ENCODE data around the gene FRRS1. TPM values are rescaled to one million over a fixed set of nuclear protein-coding genes. Genes with fewer than 3 reads are reported as not detected.

Gene FRRS1
- total and polyA plus RNA-seq, 2 of the 4 experiments (the other 2 are of a cell fraction) = 3.8 to 23.5 TPM

DNA sequence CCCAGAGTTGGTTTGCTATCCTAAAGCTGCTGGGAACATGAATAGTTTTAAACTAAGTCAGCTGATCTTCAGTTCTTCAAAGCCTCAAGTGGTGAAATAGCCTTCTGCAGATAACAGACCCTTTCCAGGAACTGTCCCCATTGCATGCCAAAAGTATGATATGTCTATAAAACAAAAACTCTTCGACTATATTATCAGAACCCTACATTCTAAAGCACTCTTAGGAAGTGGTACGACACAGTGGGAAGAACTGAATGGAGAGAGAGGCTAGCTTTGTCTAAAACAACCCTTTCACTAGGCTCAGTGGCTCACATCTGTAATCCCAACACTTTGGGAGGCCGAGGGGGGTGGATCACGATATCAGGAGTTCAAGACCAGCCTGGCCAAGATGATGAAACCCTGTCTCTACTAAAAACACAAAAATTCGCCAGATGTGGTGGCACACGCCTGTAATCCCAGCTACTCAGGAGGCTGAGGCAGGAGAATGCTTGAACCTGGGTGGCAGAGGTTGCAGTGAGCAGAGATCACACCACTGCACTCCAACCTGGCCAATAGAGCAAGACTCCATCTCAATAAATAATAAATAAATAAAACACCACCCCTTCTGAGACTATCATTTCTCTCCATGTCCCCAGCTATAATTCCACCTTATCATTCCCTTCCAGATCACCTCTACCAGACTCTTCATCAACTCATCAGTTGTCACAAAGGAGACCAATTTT is 2.2 kb upstream of the FRRS1 start:
- no peaks in the 10 kb centered on the region for H3K36me3 ChIP-seq (ENCODE audit: control insufficient read depth, insufficient read depth, low read length)
- peak overlapping the region; percentile 36; the same call in 1 of the 2 replicates for H3K27ac ChIP-seq (ENCODE audit: insufficient read depth, low read length)
- in situ Hi-C loops (cut with MboI; ENCODE audit: low sequenced_read_pairs) = no loop called here
- no peak overlapping the region for H3K9ac ChIP-seq (ENCODE audit: low read depth, low read length)
- TF ChIP-seq CHD1 (IDR thresholded peaks at IDR 0.05; ENCODE audit: low read depth, low read length) (no peak), FOS (IDR thresholded peaks at IDR 0.05; ENCODE audit: low read depth, low read length) (no peak), RAD21 (IDR thresholded peaks at IDR 0.05; ENCODE audit: low read length) (no peak), RCOR1 (IDR thresholded peaks at IDR 0.05; ENCODE audit: insufficient replicate concordance, low read length) (no peak), NFE2L2 (IDR thresholded peaks at IDR 0.05; ENCODE audit: low read depth, low read length) (no peak), RFX5 (IDR thresholded peaks at IDR 0.05; ENCODE audit: low read depth, low read length) (no peak), MXI1 (IDR thresholded peaks at IDR 0.05; ENCODE audit: borderline replicate concordance, low read depth, low read length) (no peak), BHLHE40 (IDR thresholded peaks at IDR 0.05; ENCODE audit: low read depth, low read length) (no peak), POLR2A (IDR thresholded peaks at IDR 0.05; ENCODE audit: low read depth, low read length) (no peak), SMC3 (IDR thresholded peaks at IDR 0.05; ENCODE audit: low read depth, low read length) (no peak), CEBPB (IDR thresholded peaks at IDR 0.05; ENCODE audit: low read depth, low read length) (no peak), MAZ (IDR thresholded peaks at IDR 0.05; ENCODE audit: borderline replicate concordance, low read depth, low read length) (no peak), MAFK (IDR thresholded peaks at IDR 0.05; ENCODE audit: low read depth, low read length) (no peak)
- TF ChIP-seq, protein P1, sequence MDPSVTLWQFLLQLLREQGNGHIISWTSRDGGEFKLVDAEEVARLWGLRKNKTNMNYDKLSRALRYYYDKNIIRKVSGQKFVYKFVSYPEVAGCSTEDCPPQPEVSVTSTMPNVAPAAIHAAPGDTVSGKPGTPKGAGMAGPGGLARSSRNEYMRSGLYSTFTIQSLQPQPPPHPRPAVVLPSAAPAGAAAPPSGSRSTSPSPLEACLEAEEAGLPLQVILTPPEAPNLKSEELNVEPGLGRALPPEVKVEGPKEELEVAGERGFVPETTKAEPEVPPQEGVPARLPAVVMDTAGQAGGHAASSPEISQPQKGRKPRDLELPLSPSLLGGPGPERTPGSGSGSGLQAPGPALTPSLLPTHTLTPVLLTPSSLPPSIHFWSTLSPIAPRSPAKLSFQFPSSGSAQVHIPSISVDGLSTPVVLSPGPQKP (IDR thresholded peaks at IDR 0.05; ENCODE audit: borderline replicate concordance, low read depth, low read length) = no peak
- TF ChIP-seq, protein P2, sequence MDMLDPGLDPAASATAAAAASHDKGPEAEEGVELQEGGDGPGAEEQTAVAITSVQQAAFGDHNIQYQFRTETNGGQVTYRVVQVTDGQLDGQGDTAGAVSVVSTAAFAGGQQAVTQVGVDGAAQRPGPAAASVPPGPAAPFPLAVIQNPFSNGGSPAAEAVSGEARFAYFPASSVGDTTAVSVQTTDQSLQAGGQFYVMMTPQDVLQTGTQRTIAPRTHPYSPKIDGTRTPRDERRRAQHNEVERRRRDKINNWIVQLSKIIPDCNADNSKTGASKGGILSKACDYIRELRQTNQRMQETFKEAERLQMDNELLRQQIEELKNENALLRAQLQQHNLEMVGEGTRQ (IDR thresholded peaks at IDR 0.05; ENCODE audit: low read depth, low read length) = no peak
- TF ChIP-seq, protein P3, sequence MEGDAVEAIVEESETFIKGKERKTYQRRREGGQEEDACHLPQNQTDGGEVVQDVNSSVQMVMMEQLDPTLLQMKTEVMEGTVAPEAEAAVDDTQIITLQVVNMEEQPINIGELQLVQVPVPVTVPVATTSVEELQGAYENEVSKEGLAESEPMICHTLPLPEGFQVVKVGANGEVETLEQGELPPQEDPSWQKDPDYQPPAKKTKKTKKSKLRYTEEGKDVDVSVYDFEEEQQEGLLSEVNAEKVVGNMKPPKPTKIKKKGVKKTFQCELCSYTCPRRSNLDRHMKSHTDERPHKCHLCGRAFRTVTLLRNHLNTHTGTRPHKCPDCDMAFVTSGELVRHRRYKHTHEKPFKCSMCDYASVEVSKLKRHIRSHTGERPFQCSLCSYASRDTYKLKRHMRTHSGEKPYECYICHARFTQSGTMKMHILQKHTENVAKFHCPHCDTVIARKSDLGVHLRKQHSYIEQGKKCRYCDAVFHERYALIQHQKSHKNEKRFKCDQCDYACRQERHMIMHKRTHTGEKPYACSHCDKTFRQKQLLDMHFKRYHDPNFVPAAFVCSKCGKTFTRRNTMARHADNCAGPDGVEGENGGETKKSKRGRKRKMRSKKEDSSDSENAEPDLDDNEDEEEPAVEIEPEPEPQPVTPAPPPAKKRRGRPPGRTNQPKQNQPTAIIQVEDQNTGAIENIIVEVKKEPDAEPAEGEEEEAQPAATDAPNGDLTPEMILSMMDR (conservative IDR thresholded peaks at IDR 0.05; ENCODE audit: low read depth, low read length) = no peak
- peaks cover 2% of the 10 kb centered on the region; the same call in 1 of the 2 replicates for H3K4me1 ChIP-seq (ENCODE audit: control insufficient read depth, insufficient read depth, low read length)
- H3K4me2 ChIP-seq (ENCODE audit: low read depth, low read length) = peak overlapping the region; percentile 54; the same call in 1 of the 2 replicates
- H2BK20ac ChIP-seq (ENCODE audit: low read depth, low read length) = no peak overlapping the region
- H3K9me1 ChIP-seq (ENCODE audit: insufficient read depth, low read length) = no peaks in the 10 kb centered on the region
- H4K91ac ChIP-seq (ENCODE audit: insufficient read depth, low read depth, low read length) = no peak overlapping the region
- H3K27me3 ChIP-seq (ENCODE audit: control insufficient read depth, insufficient read depth, low read length) = no peaks in the 10 kb centered on the region
- peak overlapping the region; percentile 41; the same call in 1 of the 2 replicates for H3K18ac ChIP-seq (ENCODE audit: low read depth, low read length)
- DNase-seq (peak; percentile 58), ATAC-seq (ENCODE audit: low read depth) (peak; percentile 35; the same call in 1 of the 2 replicates)
- H4K5ac ChIP-seq (ENCODE audit: low read depth, low read length) = no peak overlapping the region
- H3K79me1 ChIP-seq (ENCODE audit: low read depth in 1 of 2, low read length in 2 of 2) = no peaks in the 10 kb centered on the region
- no peak overlapping the region for H3K4ac ChIP-seq (ENCODE audit: low read depth, low read length)
- BruUV-seq (replicated peaks) = no TSS peak
- no peak overlapping the region for H3K14ac ChIP-seq (replicated peaks; ENCODE audit: low read depth, low read length)
- no peak overlapping the region for H2AK9ac ChIP-seq (replicated peaks; ENCODE audit: low read depth, low read length, poor library complexity)
- H2BK5ac ChIP-seq (ENCODE audit: low read depth, low read length, poor library complexity, severe bottlenecking) = no peak overlapping the region
- no peak overlapping the region for H3K56ac ChIP-seq (ENCODE audit: extremely low read depth, insufficient read depth, low read length)
- no peak overlapping the region for H2AK5ac ChIP-seq (ENCODE audit: low read depth, low read length)
- H3K9me3 ChIP-seq (ENCODE audit: control insufficient read depth, insufficient read depth, low read length) = no peaks in the 10 kb centered on the region
- no CpG with 5 or more reads among the region's 6 CpGs for WGBS, 2 experiments (ENCODE audit: extremely low coverage in 2 of 2, insufficient read length in 1 of 2)
- no peaks in the 10 kb centered on the region for H4K20me1 ChIP-seq (ENCODE audit: insufficient read depth, low read length)
- no peak overlapping the region for H3K4me3 ChIP-seq (ENCODE audit: insufficient read depth, low read depth, low read length)
- H4K8ac ChIP-seq (ENCODE audit: low read depth in 2 of 2, low read length in 2 of 2) = no peak overlapping the region
- H2BK120ac ChIP-seq (ENCODE audit: low read depth, low read length) = no peak overlapping the region
- H3K23ac ChIP-seq (ENCODE audit: low read depth, low read length) = no peak overlapping the region
- intact Hi-C loops (cut with micrococcal nuclease) = no loop called here
- ChIA-PET CTCF (no interaction called here), POLR2A (ENCODE audit: unreplicated experiment) (no interaction called here)
- H2BK15ac ChIP-seq (ENCODE audit: low read depth, low read length) = no peak overlapping the region
- dilution Hi-C loops (cut with HindIII; ENCODE audit: low sequenced_read_pairs, unreplicated experiment) = no loop called here
- no peak overlapping the region for H2AFZ ChIP-seq (replicated peaks; ENCODE audit: low read length, poor library complexity)

Data from IMR-90 (cell line).